Measurements from ENCODE around the gene SHISA9.

Gene SHISA9

GRCh38 chr16:13109171-13109570 lies 207.8 kb downstream of the SHISA9 start:
- no peak overlapping the region for H3K4me2 ChIP-seq (ENCODE audit: low read length)
- no peaks in the 10 kb centered on the region for H3K79me2 ChIP-seq (ENCODE audit: insufficient read depth, low read length)
- H3F3A ChIP-seq (ENCODE audit: insufficient read depth, low read length): no peaks in the 10 kb centered on the region

GRCh38 chr16:13110124-13110796 lies 208.9 kb downstream of the SHISA9 start:
- H3K79me2 ChIP-seq (ENCODE audit: insufficient read depth, low read length): no peaks in the 10 kb centered on the region
- H3K4me2 ChIP-seq (ENCODE audit: low read length): no peak overlapping the region

More at GRCh38 chr16:13109171-13109570, 207.8 kb downstream of the SHISA9 start:
- no peaks in the 10 kb centered on the region for H3K27me3 ChIP-seq (ENCODE audit: insufficient read depth, low read length)
- no peak overlapping the region for H3K4me3 ChIP-seq (ENCODE audit: low read depth, low read length, poor library complexity, severe bottlenecking)
- no peak overlapping the region for H2AFZ ChIP-seq (ENCODE audit: low read length)
- H3K9me2 ChIP-seq (ENCODE audit: low read depth, low read length): no peaks in the 10 kb centered on the region
- H3K9ac ChIP-seq (ENCODE audit: low read length): no peak overlapping the region
- 0 out of 2 replicates have a peak, but pooled peaks cover 3% of the 10 kb centered on the region for H3K9me3 ChIP-seq (ENCODE audit: low read length)
- no peaks in the 10 kb centered on the region for H3K4me1 ChIP-seq (ENCODE audit: insufficient read depth, low read length, severe bottlenecking)
- TF ChIP-seq CTCF (IDR thresholded peaks at IDR 0.05; ENCODE audit: low read length): no peak
- TF ChIP-seq EZH2 (IDR thresholded peaks at IDR 0.05; ENCODE audit: borderline replicate concordance, low read length): no peak
- no peaks in the 10 kb centered on the region for H3K36me3 ChIP-seq (ENCODE audit: insufficient read depth, low read length)
- H4K20me1 ChIP-seq (ENCODE audit: insufficient read depth, low read length): no peaks in the 10 kb centered on the region
- no peak overlapping the region for H3K27ac ChIP-seq (ENCODE audit: low read depth, low read length, poor library complexity, severe bottlenecking)

GRCh38 chr16:13111747-13112146 lies 210.3 kb downstream of the SHISA9 start:
- Histone ChIP-seq H3K4me1 (ENCODE audit: insufficient read depth, low read length, severe bottlenecking) (no peaks in the 10 kb centered on the region), H4K20me1 (ENCODE audit: insufficient read depth, low read length) (no peaks in the 10 kb centered on the region), H3K27ac (ENCODE audit: low read depth, low read length, poor library complexity, severe bottlenecking) (no peak overlapping the region), H3K9ac (ENCODE audit: low read length) (no peak overlapping the region), H3K4me2 (ENCODE audit: low read length) (no peak overlapping the region), H3K9me3 (ENCODE audit: low read length) (no peaks in the 10 kb centered on the region), H3F3A (ENCODE audit: insufficient read depth, low read length) (no peaks in the 10 kb centered on the region), H3K4me3 (ENCODE audit: low read depth, low read length, poor library complexity, severe bottlenecking) (no peak overlapping the region), H3K27me3 (ENCODE audit: insufficient read depth, low read length) (no peaks in the 10 kb centered on the region), H2AFZ (ENCODE audit: low read length) (no peak overlapping the region), H3K36me3 (ENCODE audit: insufficient read depth, low read length) (no peaks in the 10 kb centered on the region), H3K79me2 (ENCODE audit: insufficient read depth, low read length) (no peaks in the 10 kb centered on the region), H3K9me2 (ENCODE audit: low read depth, low read length) (no peaks in the 10 kb centered on the region)
- TF ChIP-seq CTCF (IDR thresholded peaks at IDR 0.05; ENCODE audit: low read length): no peak
- no peak for TF ChIP-seq EZH2 (IDR thresholded peaks at IDR 0.05; ENCODE audit: borderline replicate concordance, low read length)

More at GRCh38 chr16:13110124-13110796, 208.9 kb downstream of the SHISA9 start:
- Histone ChIP-seq H3K9ac (ENCODE audit: low read length) (no peak overlapping the region), H3K9me3 (ENCODE audit: low read length) (no peaks in the 10 kb centered on the region), H3K36me3 (ENCODE audit: insufficient read depth, low read length) (no peaks in the 10 kb centered on the region), H3K27me3 (ENCODE audit: insufficient read depth, low read length) (no peaks in the 10 kb centered on the region), H3F3A (ENCODE audit: insufficient read depth, low read length) (no peaks in the 10 kb centered on the region), H3K27ac (ENCODE audit: low read depth, low read length, poor library complexity, severe bottlenecking) (no peak overlapping the region), H3K4me3 (ENCODE audit: low read depth, low read length, poor library complexity, severe bottlenecking) (no peak overlapping the region), H2AFZ (ENCODE audit: low read length) (no peak overlapping the region), H3K9me2 (ENCODE audit: low read depth, low read length) (no peaks in the 10 kb centered on the region), H4K20me1 (ENCODE audit: insufficient read depth, low read length) (no peaks in the 10 kb centered on the region), H3K4me1 (ENCODE audit: insufficient read depth, low read length, severe bottlenecking) (no peaks in the 10 kb centered on the region)
- TF ChIP-seq CTCF (IDR thresholded peaks at IDR 0.05; ENCODE audit: low read length) (no peak), EZH2 (IDR thresholded peaks at IDR 0.05; ENCODE audit: borderline replicate concordance, low read length) (no peak)

Measured in OCI-LY1 (cell line).